Activated CD8-positive, alpha-beta memory T cell treated with anti-CD3 and anti-CD28 coated beads for 36 hours (primary cell): ENCODE data around the gene RAPGEF1. TPM values are rescaled to one million over a fixed set of nuclear protein-coding genes. Genes with fewer than 3 reads are reported as not detected.

Experiments used
- CTCF ChIA-PET: fragments of 350-600 bp; sonication (Branson Sonifier 250); formaldehyde crosslinking; loops from one replicate; lab custom pipeline; 2021; ENCODE audit warnings: antibody characterized with exemption; lab: Charles Lee
- POLR2A ChIA-PET: fragments of 350-600 bp; sonication (Branson Sonifier 250); formaldehyde crosslinking; loops from one replicate; lab custom pipeline; 2021; ENCODE audit warnings: antibody characterized with exemption; lab: Charles Lee
- total RNA-seq, 2 experiments: library from RNA; stranded (reverse); gene quantifications; one replicate each; pipeline ENCODE4 v1.2.3, GENCODE V29; 2021

The RAPGEF1 gene
- total RNA-seq, 2 experiments from 2014 or later = 125 to 136 TPM

GRCh38 chr9:131590449-131590848, 149.4 kb downstream of the RAPGEF1 start:
- ChIA-PET POLR2A (no interaction called here), CTCF (interaction anchor here (0.6 to 3.2 kb wide), 11 partner anchors 12 to 161 kb away, joined by 3 to 29 read pairs (median 9); partner anchors contain the start of gene RAPGEF1)

- ChIA-PET CTCF (interaction anchor here (0.6 to 3.2 kb wide), 8 partner anchors 11 to 162 kb away, joined by 3 to 29 read pairs (median 9); partner anchors contain the start of gene RAPGEF1), POLR2A (no interaction called here)
Measured at GRCh38 chr9:131589993-131590392, 149.9 kb downstream of the RAPGEF1 start.

- ChIA-PET CTCF (interaction anchor here (0.9 to 3.2 kb wide), 3 partner anchors 125 to 154 kb away, joined by 3 to 29 read pairs (median 9); partner anchors contain the start of gene RAPGEF1), POLR2A (no interaction called here)
Measured at GRCh38 chr9:131589124-131589711, 150.7 kb downstream of the RAPGEF1 start.

GRCh38 chr9:131588396-131588795, 151.5 kb downstream of the RAPGEF1 start:
- ChIA-PET CTCF (interaction anchor here (0.9 to 2.2 kb wide), 2 partner anchors 126 to 155 kb away, joined by 3 to 9 read pairs; no protein-coding TSS in a partner anchor), POLR2A (no interaction called here)

GRCh38 chr9:131587906-131588305, 152.0 kb downstream of the RAPGEF1 start:
- ChIA-PET CTCF (no interaction called here), POLR2A (no interaction called here)

- ChIA-PET CTCF (no interaction called here), POLR2A (no interaction called here)
Measured at GRCh38 chr9:131587331-131587730, 152.5 kb downstream of the RAPGEF1 start.

GRCh38 chr9:131585375-131585774, 154.5 kb downstream of the RAPGEF1 start:
- ChIA-PET POLR2A (interaction anchor here (0.6 to 1.3 kb wide), 3 partner anchors 54 to 150 kb away, joined by 3 to 10 read pairs (median 5); partner anchors contain the start of gene UCK1), CTCF (interaction anchor here (0.6 to 2.6 kb wide), 3 partner anchors 19 to 172 kb away, joined by 3 to 8 read pairs (median 4); no protein-coding TSS in a partner anchor)

- POLR2A ChIA-PET = interaction anchor here (0.6 to 1.3 kb wide), 2 partner anchors 81 to 151 kb away, joined by 3 to 10 read pairs; no protein-coding TSS in a partner anchor
- CTCF ChIA-PET = interaction anchor here (0.6 to 2.6 kb wide), 3 partner anchors 41 to 173 kb away, joined by 3 to 8 read pairs (median 4); no protein-coding TSS in a partner anchor
Measured at GRCh38 chr9:131584858-131585257, 155.0 kb downstream of the RAPGEF1 start.

GRCh38 chr9:131583836-131584555, 155.9 kb downstream of the RAPGEF1 start:
- CTCF ChIA-PET = interaction anchor here (0.6 to 2.6 kb wide), 2 partner anchors 40 to 157 kb away, joined by 3 to 8 read pairs; no protein-coding TSS in a partner anchor
- POLR2A ChIA-PET = no interaction called here

- POLR2A ChIA-PET = no interaction called here
- CTCF ChIA-PET = interaction anchor here (0.6 kb wide), 1 partner anchor 172 kb away, joined by 3 read pairs; no protein-coding TSS in a partner anchor
Measured at GRCh38 chr9:131583337-131583645, 156.6 kb downstream of the RAPGEF1 start.

GRCh38 chr9:131582466-131583336, 157.2 kb downstream of the RAPGEF1 start:
- CTCF ChIA-PET = interaction anchor here (0.6 kb wide), 1 partner anchor 173 kb away, joined by 3 read pairs; no protein-coding TSS in a partner anchor
- POLR2A ChIA-PET = no interaction called here

GRCh38 chr9:131582056-131582455, 157.8 kb downstream of the RAPGEF1 start:
- ChIA-PET CTCF (no interaction called here), POLR2A (no interaction called here)

- POLR2A ChIA-PET = interaction anchor here (0.7 kb wide), 1 partner anchor 124 kb away, joined by 3 read pairs; no protein-coding TSS in a partner anchor
Measured at GRCh38 chr9:131580358-131580757, 159.5 kb downstream of the RAPGEF1 start.

GRCh38 chr9:131579789-131580211, 160.1 kb downstream of the RAPGEF1 start:
- ChIA-PET CTCF (interaction anchor here (0.5 to 1.7 kb wide), 4 partner anchors 12 to 309 kb away, joined by 3 to 4 read pairs (median 4); no protein-coding TSS in a partner anchor), POLR2A (interaction anchor here (1.5 kb wide), 1 partner anchor 207 kb away, joined by 3 read pairs; no protein-coding TSS in a partner anchor)

More at GRCh38 chr9:131580358-131580757, 159.5 kb downstream of the RAPGEF1 start:
- CTCF ChIA-PET = interaction anchor here (1.3 kb wide), 1 partner anchor 11 kb away, joined by 3 read pairs; no protein-coding TSS in a partner anchor

- CTCF ChIA-PET = interaction anchor here (0.5 to 1.7 kb wide), 5 partner anchors 12 to 308 kb away, joined by 3 to 9 read pairs (median 4); no protein-coding TSS in a partner anchor
- POLR2A ChIA-PET = interaction anchor here (1.5 kb wide), 1 partner anchor 206 kb away, joined by 3 read pairs; no protein-coding TSS in a partner anchor
Measured at GRCh38 chr9:131578731-131579504, 161.0 kb downstream of the RAPGEF1 start.

- CTCF ChIA-PET = interaction anchor here (1.5 to 1.7 kb wide), 2 partner anchors 13 to 228 kb away, joined by 4 to 9 read pairs; no protein-coding TSS in a partner anchor
- POLR2A ChIA-PET = no interaction called here
Measured at GRCh38 chr9:131578021-131578420, 161.9 kb downstream of the RAPGEF1 start.
